Nephron (organoid): ENCODE measurements around the gene SCFD1.
"Not testable (repeated sequence)": the region's sequence is repeated elsewhere in the genome, so short reads cannot be mapped to it uniquely, and the experiment has no call there.

Experiments used
- H3K27ac Mint-ChIP-seq, 3 experiments: 2 replicates each; pipeline ENCODE4 v1.8.0; 2020; ENCODE audit warnings: mixed read lengths in 3 of 3, mild to moderate bottlenecking in 2 of 3, moderate library complexity in 1 of 3
- H3K27me3 Mint-ChIP-seq: 2 replicates; pipeline ENCODE4 v1.8.0; 2021; ENCODE audit warnings: low read depth, mild to moderate bottlenecking, moderate library complexity, mixed read lengths
- H3K36me3 Mint-ChIP-seq: 2 replicates; pipeline ENCODE4 v1.8.0; 2020; ENCODE audit warnings: low read depth, mixed read lengths
- H3K4me1 Mint-ChIP-seq: 2 replicates; pipeline ENCODE4 v1.8.0; 2020; ENCODE audit warnings: mixed read lengths
- H3K4me3 Mint-ChIP-seq, 3 experiments: 2 replicates each; pipeline ENCODE4 v1.8.0; 2020; ENCODE audit warnings: mild to moderate bottlenecking in 3 of 3, mixed read lengths in 3 of 3, moderate library complexity in 2 of 3
- H3K9me3 Mint-ChIP-seq: 2 replicates; pipeline ENCODE4 v1.8.0; 2020; ENCODE audit warnings: mixed read lengths
- CTCF ChIP-seq, 3 experiments: fragments of 200-600 bp; sonication (generic); IDR thresholded peaks; one replicate each; pipeline ENCODE4 v1.5.0; 2021; ENCODE audit warnings: antibody characterized with exemption in 3 of 3; ENCODE audit not compliant: unreplicated experiment in 3 of 3

Gene SCFD1

GRCh38 chr14:30681752-30682355, 59.7 kb downstream of the SCFD1 start:
- Mint-ChIP-seq H3K4me1 (no peaks in the 10 kb centered on the region), H3K9me3 (peaks cover 8% of the 10 kb centered on the region)
- peak; percentile 22 to 44 (median 24) for TF ChIP-seq CTCF (IDR thresholded peaks at IDR 0.05; ENCODE audit: unreplicated experiment in 3 of 3)

GRCh38 chr14:30690487-30691355, 68.6 kb downstream of the SCFD1 start:
- H3K27ac Mint-ChIP-seq: peak overlapping the region; percentile 80 to 96 (median 94)
- H3K4me1 Mint-ChIP-seq, H3K9me3 Mint-ChIP-seq, H3K27me3 Mint-ChIP-seq: not testable (repeated sequence)
- peak; percentile 30 to 56 (median 47) for TF ChIP-seq CTCF (IDR thresholded peaks at IDR 0.05; ENCODE audit: unreplicated experiment in 3 of 3)
- peaks cover 18% of the 10 kb centered on the region for H3K36me3 Mint-ChIP-seq
- peak overlapping the region; percentile 84 to 86 (median 84) for H3K4me3 Mint-ChIP-seq

More at GRCh38 chr14:30681752-30682355, 59.7 kb downstream of the SCFD1 start:
- Mint-ChIP-seq H3K36me3 (peaks cover 43% of the 10 kb centered on the region), H3K27me3 (no peaks in the 10 kb centered on the region), H3K27ac (no peak overlapping the region), H3K4me3 (no peak overlapping the region)

GRCh38 chr14:30691751-30692398, 69.8 kb downstream of the SCFD1 start:
- TF ChIP-seq CTCF (IDR thresholded peaks at IDR 0.05; ENCODE audit: unreplicated experiment in 3 of 3): no peak
- peak overlapping the region; percentile 84 to 86 (median 84) for H3K4me3 Mint-ChIP-seq
- H3K36me3 Mint-ChIP-seq: peaks cover 24% of the 10 kb centered on the region
- no peaks in the 10 kb centered on the region for H3K27me3 Mint-ChIP-seq
- H3K4me1 Mint-ChIP-seq: no peaks in the 10 kb centered on the region
- H3K27ac Mint-ChIP-seq: peak overlapping the region; percentile 11 to 96 (median 83)
- peaks cover 2% of the 10 kb centered on the region for H3K9me3 Mint-ChIP-seq

GRCh38 chr14:30692669-30693068, 70.5 kb downstream of the SCFD1 start:
- Mint-ChIP-seq H3K27ac (peak overlapping the region; percentile 11 to 66 (median 65)), H3K4me1 (no peaks in the 10 kb centered on the region), H3K9me3 (peaks cover 2% of the 10 kb centered on the region), H3K27me3 (no peaks in the 10 kb centered on the region), H3K4me3 (peak overlapping the region in 2 of 3 experiments; percentile 31 to 33), H3K36me3 (peaks cover 31% of the 10 kb centered on the region)
- no peak for TF ChIP-seq CTCF (IDR thresholded peaks at IDR 0.05; ENCODE audit: unreplicated experiment in 3 of 3)

- H3K36me3 Mint-ChIP-seq: peaks cover 59% of the 10 kb centered on the region
- H3K27ac Mint-ChIP-seq: no peak overlapping the region
- H3K27me3 Mint-ChIP-seq: no peaks in the 10 kb centered on the region
- H3K4me1 Mint-ChIP-seq: no peaks in the 10 kb centered on the region
- H3K4me3 Mint-ChIP-seq: no peak overlapping the region
- TF ChIP-seq CTCF (IDR thresholded peaks at IDR 0.05; ENCODE audit: unreplicated experiment in 3 of 3): no peak
- no peaks in the 10 kb centered on the region for H3K9me3 Mint-ChIP-seq
These were observed 76.3 kb downstream of the SCFD1 start for GRCh38 chr14:30698463-30698862.
